Measurements from ENCODE around the gene MED31. TPM values are rescaled to one million over a fixed set of nuclear protein-coding genes. Genes with fewer than 3 reads are reported as not detected.

Gene MED31
- total and polyA plus RNA-seq, 2 experiments from 2014 or later, result 5.5 to 49.3 TPM

DNA sequence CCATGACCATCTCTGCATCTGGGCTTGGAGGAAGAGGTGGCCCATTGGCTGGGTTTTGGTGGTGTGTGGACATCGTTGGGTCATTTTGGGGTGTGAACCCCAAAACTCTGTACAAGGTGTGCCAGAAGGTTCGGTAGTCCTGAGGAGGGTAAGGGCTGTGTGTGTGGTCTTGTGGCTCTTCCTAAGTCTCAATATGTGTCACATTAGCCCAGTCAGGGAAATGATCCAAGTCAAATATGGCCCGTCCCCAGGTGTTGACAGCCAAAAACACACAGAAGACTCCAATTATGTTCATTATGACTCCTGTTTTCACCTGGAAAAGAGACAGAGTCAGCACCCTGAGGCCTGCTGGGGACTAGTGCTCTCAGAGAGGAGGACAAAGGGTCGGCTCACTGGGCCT is 34.6 kb upstream of the MED31 start (continued):
- TF ChIP-seq, protein P1, sequence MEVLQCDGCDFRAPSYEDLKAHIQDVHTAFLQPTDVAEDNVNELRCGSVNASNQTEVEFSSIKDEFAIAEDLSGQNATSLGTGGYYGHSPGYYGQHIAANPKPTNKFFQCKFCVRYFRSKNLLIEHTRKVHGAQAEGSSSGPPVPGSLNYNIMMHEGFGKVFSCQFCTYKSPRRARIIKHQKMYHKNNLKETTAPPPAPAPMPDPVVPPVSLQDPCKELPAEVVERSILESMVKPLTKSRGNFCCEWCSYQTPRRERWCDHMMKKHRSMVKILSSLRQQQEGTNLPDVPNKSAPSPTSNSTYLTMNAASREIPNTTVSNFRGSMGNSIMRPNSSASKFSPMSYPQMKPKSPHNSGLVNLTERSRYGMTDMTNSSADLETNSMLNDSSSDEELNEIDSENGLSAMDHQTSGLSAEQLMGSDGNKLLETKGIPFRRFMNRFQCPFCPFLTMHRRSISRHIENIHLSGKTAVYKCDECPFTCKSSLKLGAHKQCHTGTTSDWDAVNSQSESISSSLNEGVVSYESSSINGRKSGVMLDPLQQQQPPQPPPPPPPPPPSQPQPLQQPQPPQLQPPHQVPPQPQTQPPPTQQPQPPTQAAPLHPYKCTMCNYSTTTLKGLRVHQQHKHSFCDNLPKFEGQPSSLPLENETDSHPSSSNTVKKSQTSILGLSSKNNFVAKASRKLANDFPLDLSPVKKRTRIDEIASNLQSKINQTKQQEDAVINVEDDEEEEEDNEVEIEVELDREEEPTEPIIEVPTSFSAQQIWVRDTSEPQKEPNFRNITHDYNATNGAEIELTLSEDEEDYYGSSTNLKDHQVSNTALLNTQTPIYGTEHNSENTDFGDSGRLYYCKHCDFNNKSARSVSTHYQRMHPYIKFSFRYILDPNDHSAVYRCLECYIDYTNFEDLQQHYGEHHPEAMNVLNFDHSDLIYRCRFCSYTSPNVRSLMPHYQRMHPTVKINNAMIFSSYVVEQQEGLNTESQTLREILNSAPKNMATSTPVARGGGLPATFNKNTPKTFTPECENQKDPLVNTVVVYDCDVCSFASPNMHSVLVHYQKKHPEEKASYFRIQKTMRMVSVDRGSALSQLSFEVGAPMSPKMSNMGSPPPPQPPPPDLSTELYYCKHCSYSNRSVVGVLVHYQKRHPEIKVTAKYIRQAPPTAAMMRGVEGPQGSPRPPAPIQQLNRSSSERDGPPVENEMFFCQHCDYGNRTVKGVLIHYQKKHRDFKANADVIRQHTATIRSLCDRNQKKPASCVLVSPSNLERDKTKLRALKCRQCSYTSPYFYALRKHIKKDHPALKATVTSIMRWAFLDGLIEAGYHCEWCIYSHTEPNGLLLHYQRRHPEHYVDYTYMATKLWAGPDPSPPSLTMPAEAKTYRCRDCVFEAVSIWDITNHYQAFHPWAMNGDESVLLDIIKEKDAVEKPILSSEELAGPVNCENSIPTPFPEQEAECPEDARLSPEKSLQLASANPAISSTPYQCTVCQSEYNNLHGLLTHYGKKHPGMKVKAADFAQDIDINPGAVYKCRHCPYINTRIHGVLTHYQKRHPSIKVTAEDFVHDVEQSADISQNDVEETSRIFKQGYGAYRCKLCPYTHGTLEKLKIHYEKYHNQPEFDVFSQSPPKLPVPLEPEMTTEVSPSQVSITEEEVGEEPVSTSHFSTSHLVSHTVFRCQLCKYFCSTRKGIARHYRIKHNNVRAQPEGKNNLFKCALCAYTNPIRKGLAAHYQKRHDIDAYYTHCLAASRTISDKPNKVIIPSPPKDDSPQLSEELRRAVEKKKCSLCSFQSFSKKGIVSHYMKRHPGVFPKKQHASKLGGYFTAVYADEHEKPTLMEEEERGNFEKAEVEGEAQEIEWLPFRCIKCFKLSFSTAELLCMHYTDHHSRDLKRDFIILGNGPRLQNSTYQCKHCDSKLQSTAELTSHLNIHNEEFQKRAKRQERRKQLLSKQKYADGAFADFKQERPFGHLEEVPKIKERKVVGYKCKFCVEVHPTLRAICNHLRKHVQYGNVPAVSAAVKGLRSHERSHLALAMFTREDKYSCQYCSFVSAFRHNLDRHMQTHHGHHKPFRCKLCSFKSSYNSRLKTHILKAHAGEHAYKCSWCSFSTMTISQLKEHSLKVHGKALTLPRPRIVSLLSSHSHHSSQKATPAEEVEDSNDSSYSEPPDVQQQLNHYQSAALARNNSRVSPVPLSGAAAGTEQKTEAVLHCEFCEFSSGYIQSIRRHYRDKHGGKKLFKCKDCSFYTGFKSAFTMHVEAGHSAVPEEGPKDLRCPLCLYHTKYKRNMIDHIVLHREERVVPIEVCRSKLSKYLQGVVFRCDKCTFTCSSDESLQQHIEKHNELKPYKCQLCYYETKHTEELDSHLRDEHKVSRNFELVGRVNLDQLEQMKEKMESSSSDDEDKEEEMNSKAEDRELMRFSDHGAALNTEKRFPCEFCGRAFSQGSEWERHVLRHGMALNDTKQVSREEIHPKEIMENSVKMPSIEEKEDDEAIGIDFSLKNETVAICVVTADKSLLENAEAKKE (CRISPR knock-in tag; IDR thresholded peaks at IDR 0.05), result no peak
- TF ChIP-seq EZH2phosphoT487 (IDR thresholded peaks at IDR 0.05; ENCODE audit: unreplicated experiment) (no peak), ZNF114 (CRISPR knock-in tag; IDR thresholded peaks at IDR 0.05) (no peak), JUNB (IDR thresholded peaks at IDR 0.05; ENCODE audit: unreplicated experiment) (no peak), POLR2AphosphoS5 (IDR thresholded peaks at IDR 0.05; ENCODE audit: low read depth) (no peak)
- TF ChIP-seq, protein P2, sequence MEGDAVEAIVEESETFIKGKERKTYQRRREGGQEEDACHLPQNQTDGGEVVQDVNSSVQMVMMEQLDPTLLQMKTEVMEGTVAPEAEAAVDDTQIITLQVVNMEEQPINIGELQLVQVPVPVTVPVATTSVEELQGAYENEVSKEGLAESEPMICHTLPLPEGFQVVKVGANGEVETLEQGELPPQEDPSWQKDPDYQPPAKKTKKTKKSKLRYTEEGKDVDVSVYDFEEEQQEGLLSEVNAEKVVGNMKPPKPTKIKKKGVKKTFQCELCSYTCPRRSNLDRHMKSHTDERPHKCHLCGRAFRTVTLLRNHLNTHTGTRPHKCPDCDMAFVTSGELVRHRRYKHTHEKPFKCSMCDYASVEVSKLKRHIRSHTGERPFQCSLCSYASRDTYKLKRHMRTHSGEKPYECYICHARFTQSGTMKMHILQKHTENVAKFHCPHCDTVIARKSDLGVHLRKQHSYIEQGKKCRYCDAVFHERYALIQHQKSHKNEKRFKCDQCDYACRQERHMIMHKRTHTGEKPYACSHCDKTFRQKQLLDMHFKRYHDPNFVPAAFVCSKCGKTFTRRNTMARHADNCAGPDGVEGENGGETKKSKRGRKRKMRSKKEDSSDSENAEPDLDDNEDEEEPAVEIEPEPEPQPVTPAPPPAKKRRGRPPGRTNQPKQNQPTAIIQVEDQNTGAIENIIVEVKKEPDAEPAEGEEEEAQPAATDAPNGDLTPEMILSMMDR (conservative IDR thresholded peaks at IDR 0.05; ENCODE audit: low read depth in 2 of 2), result no peak
- TF ChIP-seq, protein P3, sequence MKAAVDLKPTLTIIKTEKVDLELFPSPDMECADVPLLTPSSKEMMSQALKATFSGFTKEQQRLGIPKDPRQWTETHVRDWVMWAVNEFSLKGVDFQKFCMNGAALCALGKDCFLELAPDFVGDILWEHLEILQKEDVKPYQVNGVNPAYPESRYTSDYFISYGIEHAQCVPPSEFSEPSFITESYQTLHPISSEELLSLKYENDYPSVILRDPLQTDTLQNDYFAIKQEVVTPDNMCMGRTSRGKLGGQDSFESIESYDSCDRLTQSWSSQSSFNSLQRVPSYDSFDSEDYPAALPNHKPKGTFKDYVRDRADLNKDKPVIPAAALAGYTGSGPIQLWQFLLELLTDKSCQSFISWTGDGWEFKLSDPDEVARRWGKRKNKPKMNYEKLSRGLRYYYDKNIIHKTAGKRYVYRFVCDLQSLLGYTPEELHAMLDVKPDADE (IDR thresholded peaks at IDR 0.05), result no peak
